GM19023 (cell line): ENCODE data around the gene TCF15.
A peak's percentile ranks its signal among the peaks of the same experiment; 100 is the strongest.

Experiments used
- ATAC-seq: cut with Tn5 transposase; IDR thresholded peaks from one replicate; pipeline ENCODE4 v1.9.1; 2021; ENCODE audit warnings: mild to moderate bottlenecking, moderate library complexity; ENCODE audit not compliant: unreplicated experiment

TCF15 gene

DNA sequence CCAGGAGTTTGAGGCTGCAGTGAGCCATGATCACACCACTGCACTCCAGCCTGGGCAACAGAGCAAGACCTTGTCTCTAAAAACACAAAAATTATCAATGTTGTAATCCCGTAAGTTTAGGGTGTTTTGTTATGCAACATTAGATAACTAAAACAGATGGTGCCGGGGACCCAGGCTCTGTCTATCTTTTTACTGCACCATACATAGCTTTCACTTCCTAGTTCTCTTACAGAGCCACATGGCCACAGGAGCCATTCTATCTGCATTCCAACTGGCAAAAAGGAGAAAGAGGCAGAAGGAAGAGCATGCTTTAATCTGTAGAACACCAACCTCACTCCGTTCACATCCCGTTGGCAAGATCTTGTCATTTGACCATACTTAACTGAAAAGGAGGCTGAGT is 5.4 kb upstream of the TCF15 start:
- ATAC-seq: no peak

DNA sequence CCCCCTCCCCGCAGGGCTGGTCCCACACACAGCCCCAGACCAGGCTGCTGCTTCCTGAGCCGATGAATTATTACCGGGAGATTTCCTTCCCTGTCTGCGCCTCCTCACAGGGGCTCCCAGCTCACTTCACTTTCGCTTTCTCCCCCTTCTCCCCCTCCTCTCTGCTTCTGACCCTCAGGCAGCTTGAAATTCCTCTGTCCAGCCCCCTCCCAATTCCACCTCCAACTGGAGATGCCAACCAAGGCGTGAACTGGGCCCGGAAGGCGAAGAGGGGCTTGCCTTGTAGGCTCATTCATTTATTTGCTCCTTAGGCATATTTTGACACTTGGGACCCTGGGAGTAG is 1.7 kb upstream of the TCF15 start:
- no peak for ATAC-seq

DNA sequence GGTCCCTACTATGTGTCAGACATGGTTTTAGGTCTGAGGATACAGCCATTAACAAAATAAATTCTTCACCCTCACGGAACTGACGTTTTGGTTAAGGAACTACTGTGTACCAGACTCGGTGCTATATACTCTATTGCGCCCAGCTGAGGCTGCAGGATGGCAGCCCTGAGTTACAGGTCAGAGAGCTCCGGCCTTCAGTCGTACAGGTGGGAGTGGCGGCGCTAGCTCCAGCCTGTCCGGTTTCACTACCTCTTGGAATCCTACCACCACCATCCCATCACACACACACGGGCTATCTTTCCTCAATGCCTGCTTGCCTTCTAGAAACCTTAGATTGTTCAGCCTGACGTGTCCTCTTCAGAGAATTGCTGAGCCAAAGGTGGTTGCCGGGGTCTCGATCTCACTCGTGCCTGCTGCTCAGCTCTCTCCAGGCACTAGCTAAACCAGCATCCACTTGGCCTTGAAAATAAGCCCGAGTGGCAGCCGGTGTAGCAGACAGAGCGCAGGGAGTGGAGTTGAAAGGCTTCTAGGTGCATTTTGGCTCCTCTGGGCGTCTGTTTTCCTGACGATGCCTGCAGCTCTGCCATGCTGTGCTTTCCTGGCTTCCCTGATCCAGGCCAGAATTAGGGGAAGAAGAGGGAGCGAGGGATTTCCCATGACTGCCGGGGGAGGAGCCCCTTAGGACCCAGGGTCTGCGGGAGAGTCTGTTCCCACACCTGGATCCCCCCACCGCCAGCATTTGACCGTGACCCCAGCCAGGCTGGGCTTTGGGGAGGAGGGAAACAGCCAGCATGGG is 1.1 kb upstream of the TCF15 start:
- ATAC-seq: no peak

DNA sequence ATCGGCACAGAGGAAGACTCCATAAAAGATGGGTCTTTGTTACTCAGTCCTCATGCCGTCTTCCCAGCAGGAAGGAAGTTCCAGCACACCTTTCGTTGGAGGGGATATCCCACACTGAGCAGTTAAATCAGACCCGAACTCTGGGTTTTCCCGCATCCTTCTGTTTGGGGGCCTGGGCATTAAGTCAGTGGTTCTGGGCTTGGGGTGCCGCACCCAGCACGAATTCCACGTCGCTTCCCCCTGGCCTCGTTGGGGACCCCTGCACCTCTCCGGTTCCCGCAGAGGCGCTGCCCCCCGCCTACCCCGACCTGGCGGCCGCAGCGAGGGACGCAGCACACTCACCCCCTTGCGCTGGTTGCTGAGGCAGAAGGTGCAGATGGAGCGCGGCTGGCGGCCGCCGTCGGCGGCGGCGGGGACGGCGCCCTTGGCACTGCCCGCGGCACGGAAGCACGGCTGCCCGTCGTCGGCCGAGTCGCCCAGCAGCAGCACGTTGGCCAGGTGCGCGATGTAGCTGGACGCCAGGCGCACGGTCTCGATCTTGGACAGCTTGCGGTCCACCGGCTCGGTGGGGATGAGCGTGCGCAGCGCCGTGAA is 641 bp downstream of the TCF15 start:
- ATAC-seq: no peak

DNA sequence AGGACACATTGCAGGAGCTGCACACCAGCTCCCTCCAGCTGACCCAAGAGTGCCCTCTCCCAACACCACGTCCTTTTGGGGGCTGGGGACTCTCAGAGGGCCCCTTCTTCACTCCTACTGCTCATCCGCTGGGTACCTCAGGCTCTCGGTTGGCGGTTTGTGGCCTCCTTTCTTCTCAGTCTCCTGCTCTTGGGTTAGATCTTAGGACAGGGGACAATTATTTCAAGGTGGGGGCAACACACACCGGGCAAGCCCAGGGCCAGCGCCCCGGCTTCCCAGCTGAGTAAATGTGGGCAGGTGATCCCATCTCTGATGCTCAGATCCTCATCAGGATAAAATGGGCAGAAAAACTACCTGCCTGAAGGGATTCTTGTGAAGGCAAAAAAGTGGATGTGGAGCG is 1.1 kb downstream of the TCF15 start:
- ATAC-seq: no peak

DNA sequence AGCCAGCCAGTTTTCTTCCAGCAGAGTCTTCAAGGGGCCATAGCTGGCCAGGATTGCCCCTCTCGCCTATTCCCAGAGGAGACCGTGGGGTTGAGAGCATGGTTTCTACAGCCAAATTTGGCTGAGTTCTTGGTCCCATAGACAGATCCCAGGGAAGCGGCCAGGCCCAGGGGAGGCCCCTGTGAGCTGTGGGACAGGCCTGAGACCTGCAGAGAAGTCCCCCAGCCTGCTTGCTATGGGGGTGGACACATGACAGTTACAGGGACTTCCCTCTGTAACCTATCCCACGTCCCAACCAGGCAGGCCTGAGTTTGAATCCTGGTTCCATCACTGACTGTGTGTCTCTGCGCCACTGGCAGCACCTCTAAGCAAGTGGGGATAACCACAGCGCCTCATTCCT is 2.6 kb downstream of the TCF15 start:
- no peak for ATAC-seq

DNA sequence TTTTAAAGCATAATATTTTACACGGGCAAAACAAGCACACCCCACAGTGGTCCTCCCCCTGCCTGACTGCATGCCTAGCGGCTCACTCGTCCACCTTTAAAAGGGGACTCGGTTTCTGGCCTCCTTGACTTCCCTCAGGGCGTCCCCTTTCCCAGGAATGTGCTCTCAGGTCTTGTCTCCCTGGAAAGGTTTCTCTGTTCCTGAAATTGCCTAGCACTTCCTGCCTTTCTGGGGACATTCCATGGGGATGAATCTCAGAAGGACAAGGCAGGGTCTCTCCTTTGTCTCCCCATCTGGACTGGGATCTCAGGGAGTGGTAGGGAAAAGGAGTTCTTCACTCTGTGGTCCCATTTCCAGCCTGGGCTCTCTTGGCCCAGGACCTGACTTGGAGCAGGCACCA is 4.9 kb downstream of the TCF15 start:
- ATAC-seq: no peak

DNA sequence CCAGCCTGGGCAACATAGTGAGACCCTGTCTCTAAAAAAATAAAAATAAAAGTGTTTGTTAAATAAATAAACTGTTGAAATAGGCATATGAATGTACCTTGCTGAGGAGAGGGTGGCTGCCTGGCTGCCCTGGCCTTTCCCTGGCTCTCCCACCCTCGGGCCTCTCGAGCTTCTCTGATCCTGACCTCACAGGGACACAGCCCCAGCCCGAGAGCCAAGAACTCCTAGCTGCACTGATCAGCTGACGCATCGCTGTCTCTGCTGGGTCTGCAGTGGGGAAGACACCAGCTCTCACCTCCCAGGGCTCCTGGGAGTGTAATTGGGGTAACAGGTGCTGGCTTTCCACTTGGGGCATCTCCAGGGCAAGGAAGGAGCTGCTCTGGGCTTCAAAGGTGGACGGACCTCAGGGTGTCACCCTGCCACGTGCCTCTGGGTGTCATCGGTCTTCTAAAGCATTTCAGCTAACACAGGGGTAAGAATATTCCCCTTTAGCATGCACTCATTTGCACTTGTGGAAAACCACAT is 6.9 kb downstream of the TCF15 start:
- ATAC-seq: no peak

DNA sequence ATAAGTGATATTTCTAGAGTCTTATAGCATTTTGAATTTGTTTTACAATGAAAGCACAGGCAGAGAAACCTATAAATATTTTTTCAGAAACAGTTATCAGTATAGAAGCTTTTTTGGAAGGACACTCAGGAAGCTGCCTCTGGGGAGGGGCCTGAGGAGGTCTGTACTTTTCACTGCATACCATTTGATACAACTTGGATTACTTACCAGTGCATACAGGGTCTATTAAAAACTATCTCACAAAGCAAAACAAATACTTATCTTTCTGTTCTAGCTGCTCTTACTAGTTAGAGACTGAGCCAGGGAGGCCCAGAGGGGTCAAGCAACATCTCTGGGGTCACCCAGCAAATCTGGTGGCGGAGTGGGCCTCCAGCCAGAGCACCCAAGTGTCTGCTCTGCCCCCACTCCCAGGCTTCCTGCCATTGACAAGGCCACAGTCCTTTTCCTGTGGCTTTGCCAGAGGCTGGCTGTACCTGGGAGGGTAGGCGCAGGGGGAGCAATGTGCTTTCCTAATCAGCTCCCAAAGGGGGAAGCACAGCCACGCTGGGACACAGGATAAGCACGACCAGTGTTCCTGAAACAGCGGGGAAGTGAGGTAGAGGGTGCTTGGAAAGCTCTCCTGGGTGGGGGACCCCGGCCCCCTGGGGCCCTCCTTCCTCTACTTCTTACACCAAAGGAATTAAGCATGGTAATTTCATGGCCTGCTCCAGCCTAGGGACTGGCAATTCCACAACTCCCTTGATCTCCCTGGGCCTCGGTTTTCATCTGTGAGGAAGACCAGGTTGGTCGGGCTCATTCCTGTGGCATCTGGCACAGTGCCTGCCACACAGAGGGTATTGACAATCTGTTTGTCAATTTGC is 7.8 kb downstream of the TCF15 start:
- no peak for ATAC-seq

DNA sequence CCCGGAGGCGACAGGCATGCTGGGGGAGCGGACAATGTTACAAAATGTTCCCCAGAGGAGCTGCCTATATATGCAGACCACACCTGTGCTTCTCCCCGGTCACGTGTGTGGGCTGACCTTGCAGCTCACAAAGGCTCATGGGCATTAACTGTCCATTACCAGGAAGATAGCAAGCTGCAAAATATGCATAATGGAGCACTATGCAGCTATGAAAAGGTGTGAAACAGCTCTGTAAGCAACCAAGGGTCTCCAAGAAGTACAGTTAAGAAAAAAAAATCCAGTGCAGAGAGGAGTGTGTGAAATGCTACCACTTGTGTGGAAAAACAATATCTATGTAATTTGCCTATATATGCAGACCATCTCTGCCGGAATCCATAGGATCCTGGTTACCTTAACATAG is 9.4 kb downstream of the TCF15 start:
- no peak for ATAC-seq

DNA sequence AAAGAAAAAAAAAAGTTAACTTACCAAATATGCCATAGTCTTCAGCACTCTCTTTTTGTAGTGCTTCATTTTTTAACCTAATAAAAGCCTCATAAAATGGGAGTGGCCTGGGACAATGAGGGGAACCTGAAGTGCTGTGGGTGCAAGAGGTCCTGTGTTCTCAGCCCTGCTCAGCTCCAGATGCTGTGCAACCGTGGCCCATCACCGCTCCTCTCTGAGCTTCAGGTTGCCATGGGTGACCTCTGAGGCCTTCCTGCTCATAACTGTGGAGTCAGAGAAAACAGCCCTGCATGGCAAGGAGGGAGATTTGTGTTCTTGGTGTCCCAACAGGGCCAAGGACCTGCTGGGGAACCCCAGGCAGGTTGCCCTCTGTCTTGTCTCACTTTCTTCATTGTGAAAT is 10.0 kb downstream of the TCF15 start:
- no peak for ATAC-seq

DNA sequence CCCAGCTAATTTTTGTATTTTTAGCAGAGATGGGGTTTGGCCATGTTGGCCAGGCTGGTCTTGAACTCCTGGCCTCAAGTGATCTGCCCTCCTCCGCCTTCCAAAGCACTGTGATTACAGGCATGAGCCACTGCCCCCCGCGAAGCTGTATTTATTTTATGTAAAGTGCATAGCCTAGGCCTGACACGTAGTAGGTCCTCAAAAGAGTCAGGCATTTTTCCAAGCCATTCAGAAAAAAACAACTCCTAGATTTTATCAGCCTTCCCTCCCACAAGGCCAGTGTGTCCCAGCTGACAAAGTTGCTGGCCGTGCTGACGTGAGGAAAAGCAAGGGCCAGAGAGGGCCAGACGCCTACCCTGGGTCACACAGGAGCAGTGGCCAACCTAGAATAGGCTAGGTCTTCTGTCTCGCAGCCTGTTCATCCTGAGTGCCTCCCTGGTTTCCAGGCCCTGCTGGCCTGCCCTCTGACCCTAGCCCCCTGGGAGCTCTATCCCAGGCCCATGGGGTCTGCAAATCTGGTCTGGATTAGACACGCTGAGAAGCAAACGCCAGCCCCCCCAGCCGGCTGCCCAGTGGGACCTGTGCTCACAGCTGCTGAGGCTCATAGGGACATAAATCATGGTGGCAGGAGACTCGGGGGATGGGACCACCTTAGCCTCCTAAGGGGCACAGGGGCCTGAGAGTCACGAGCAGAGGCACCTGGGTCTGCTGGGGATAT is 11.8 kb downstream of the TCF15 start:
- no peak for ATAC-seq

DNA sequence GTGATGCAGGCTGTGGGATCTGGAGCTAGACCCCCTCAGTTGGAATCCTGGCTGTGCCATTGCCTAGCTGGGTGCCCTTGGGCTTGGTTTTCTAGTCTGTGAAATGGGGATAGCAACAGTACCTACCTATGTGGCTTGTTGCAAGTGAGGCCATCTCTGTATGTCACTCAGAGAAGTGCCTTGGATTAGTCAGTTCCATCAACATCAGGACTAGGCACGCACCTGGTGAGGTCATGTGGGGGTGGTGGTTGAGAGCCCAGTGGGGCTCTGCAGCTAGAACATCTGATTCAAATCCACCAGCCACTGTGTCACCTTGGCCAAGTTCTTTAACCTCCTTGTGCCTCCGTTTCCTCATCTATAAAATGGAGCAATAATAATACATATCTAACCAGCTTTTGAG is 12.5 kb downstream of the TCF15 start:
- no peak for ATAC-seq

DNA sequence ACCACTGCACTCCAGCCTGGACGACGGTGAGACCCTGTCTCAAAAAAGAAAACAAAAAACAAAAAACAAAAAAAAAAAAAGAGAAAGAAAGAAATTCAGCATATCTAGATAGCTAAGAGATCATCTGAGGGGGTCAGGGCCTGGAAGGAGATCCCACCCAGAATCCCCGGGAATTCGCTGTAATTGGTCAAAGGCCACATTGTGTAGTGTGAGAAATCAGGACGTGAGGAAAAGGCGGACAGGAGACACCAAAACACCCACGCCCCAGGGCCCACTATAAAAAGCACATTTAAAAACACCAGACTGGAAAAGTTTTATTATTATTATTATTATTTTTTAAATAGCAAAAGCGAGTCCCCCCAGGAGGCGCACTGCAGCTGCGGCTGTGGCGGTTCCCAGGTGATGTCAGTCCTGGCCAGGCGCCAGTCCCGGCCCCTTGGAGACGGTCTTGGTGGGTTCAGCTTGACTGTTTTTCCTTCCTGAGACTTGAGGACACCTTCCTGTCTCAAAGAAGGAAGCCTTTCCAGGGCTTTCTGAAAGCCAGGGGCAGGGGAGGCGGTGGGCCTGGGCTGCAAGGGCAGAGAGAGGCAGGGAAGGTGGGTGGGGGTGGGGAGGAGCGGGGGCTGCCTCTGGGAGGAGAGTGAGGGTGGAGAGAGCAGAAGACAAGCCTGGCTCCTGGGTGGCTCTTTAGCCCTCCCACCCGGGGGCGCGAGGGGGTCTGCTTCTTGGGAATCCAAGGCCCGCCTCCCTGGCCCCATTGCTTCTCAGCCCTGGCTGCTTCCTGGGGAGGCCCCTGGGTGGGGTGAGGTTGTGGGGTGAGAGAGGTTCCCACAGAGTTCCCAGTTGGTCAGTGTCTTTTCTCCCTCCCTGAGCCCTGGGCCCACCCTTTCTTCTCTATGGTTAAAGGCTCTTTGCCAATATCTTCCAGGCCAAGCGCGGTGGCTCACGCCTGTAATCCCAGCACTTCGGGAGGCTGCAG is 14.5 kb downstream of the TCF15 start:
- ATAC-seq: no peak

DNA sequence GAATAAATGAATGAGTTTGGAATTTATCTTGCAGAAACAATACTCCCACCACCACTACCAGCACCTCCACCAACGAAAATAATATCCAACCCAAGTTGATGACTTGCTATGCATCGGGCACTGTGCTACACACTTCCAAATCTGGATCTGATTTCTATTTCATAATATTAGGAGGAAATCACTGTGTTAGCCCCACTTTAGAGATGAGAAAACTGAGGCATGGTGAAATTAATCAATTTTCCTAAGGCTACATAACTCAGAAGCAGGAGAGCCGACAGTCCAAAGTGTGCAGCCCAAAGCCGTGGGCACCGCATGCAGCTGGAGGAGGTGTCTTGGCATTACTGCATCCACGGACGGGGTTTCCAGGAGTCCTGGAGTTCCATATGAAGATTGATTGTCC is 17.6 kb downstream of the TCF15 start:
- no peak for ATAC-seq

DNA sequence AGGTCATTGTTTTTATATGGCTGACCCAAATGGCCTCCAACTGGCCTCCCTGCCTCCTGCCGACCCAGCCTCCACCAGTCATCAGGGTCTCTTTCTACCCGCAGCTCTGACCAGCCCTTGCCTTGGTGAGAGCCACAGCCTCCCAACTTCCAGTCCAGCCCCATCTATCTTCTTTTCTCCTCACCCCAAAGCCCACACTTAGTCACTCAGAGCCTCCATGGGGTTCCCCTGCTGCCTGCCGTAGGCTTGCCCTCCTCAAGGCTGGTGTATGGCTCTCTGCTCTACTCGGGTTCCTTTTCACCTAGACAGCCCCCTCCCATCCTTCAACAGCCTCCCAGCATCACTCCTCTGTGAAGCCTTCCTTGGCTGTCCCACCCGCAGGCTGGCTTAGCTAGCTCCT is 18.2 kb downstream of the TCF15 start:
- ATAC-seq: no peak

DNA sequence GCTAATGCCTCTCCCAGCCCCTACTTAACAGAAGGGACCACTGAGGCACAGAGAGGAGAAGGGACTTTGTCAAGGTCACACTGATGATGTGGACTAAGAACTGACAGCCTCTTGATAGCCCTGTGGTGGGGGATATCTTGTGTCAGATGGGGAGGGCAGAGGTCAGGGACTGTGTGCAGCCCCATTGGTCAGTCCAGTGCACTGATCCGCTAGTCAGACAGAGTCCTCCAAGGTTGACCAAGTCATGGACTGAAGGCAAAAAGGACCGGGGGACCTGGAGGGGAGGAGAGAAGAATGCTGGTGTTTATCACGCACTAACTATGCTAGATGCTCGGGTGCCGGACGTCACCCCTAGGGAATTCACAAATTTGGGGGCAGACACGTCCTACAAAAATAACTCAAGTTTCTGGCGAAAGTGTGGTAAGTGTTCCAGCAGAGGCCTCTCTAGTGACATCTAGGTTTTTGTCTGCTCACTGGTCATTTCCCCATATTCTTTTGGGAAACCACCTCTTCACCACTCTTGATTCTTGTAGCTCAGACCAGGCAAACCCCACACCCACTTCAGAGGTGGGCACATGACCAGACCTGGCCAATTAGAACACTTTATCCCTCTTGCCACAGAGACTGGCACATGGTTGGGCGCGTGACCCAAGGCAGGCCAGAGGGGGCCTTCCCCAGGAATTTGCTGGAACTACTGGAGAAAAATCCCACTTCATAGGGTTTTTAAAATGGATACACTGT is 21.0 kb downstream of the TCF15 start:
- ATAC-seq: peak; percentile 82

DNA sequence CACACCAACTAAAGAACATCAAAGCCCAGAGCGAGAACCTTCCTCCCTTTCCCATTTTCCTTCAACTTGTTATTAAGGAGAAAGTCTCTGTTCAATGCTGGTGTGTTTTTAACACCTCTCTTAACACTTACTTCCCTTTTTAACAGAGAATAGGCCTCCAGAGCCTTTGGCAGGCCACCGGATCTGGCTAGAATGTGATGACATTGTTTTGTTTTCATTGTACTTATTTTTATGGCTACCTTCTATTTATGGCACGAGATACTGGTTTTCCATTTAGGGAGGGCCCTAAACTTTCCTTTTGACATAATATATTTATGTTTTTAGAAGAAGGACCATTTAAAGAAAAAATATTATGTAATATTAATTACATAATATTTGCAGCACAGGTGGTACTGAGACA is 21.6 kb downstream of the TCF15 start:
- no peak for ATAC-seq

DNA sequence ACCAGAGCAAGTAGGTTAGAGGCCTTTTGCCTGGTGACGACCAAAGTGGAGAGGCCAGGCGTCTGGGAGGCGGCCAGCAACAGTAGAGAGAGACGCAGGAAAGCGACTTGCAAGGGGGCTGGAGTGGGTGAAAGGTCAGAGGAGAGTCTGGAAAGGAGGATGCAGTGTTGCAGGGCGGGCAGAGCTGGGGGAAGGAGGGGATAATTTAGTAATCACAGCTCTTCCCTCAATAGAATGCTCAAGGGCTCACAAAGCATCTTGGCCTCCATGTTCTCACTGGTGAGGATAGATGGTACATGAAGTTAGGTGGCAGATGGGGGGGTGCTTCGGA is 25.2 kb downstream of the TCF15 start:
- ATAC-seq: no peak
